HG02970 (cell line): ENCODE data around the gene KDM6A.
"Not testable (repeated sequence)": the region's sequence is repeated elsewhere in the genome, so short reads cannot be mapped to it uniquely, and the experiment has no call there.

Source experiments
- ATAC-seq: cut with Tn5 transposase; IDR thresholded peaks from one replicate; pipeline ENCODE4 v1.9.1; 2021; ENCODE audit warnings: mild to moderate bottlenecking, moderate library complexity, moderate number of reproducible peaks; ENCODE audit not compliant: unreplicated experiment, low FRiP score

The KDM6A gene

GRCh38 chrX:44999872-45000271 lies 126.9 kb downstream of the KDM6A start:
- ATAC-seq = not testable (repeated sequence)

GRCh38 chrX:45001048-45001447 lies 128.1 kb downstream of the KDM6A start:
- no peak for ATAC-seq

GRCh38 chrX:45003085-45003484 lies 130.1 kb downstream of the KDM6A start:
- no peak for ATAC-seq

- ATAC-seq = no peak
These were observed 133.2 kb downstream of the KDM6A start for GRCh38 chrX:45006002-45006800.

GRCh38 chrX:45007598-45007997 lies 134.6 kb downstream of the KDM6A start:
- no peak for ATAC-seq

- ATAC-seq = no peak
These were observed 136.5 kb downstream of the KDM6A start for GRCh38 chrX:45009371-45010000.

GRCh38 chrX:45011131-45011530 lies 138.1 kb downstream of the KDM6A start:
- no peak for ATAC-seq

- ATAC-seq = no peak
These were observed 138.6 kb downstream of the KDM6A start for GRCh38 chrX:45011597-45011996.

- no peak for ATAC-seq
These were observed 145.0 kb downstream of the KDM6A start for GRCh38 chrX:45017946-45018345.

- ATAC-seq = no peak
These were observed 149.2 kb downstream of the KDM6A start for GRCh38 chrX:45022150-45022549.

- no peak for ATAC-seq
These were observed 151.5 kb downstream of the KDM6A start for GRCh38 chrX:45024501-45024900.

GRCh38 chrX:45026036-45026435 lies 153.0 kb downstream of the KDM6A start:
- ATAC-seq = no peak

GRCh38 chrX:45031830-45032378 lies 158.9 kb downstream of the KDM6A start:
- no peak for ATAC-seq

- ATAC-seq = no peak
These were observed 162.1 kb downstream of the KDM6A start for GRCh38 chrX:45035071-45035470.

GRCh38 chrX:45036161-45036560 lies 163.2 kb downstream of the KDM6A start:
- ATAC-seq = no peak

- ATAC-seq = not testable (repeated sequence)
These were observed 167.1 kb downstream of the KDM6A start for GRCh38 chrX:45040137-45040536.

- ATAC-seq = no peak
These were observed 173.4 kb downstream of the KDM6A start for GRCh38 chrX:45046417-45046816.

GRCh38 chrX:45050558-45050957 lies 177.6 kb downstream of the KDM6A start:
- no peak for ATAC-seq

- ATAC-seq = no peak
These were observed 183.6 kb downstream of the KDM6A start for GRCh38 chrX:45056428-45057145.

GRCh38 chrX:45059906-45060305 lies 186.9 kb downstream of the KDM6A start:
- ATAC-seq = not testable (repeated sequence)
